Stimulated activated naive CD8-positive, alpha-beta T cell treated with anti-CD3 and anti-CD28 coated beads, Interleukin-15, amount 100 ng/mL, for 72 hours (primary cell): ENCODE results near the gene MECR.
"Not testable (repeated sequence)": the region's sequence is repeated elsewhere in the genome, so short reads cannot be mapped to it uniquely, and the experiment has no call there.

Source experiments
- ATAC-seq: fragments of 150-1000 bp; cut with Tn5 transposase; 2 replicates; pipeline ENCODE4 v1.10.0; 2021; ENCODE audit warnings: mild to moderate bottlenecking, moderate library complexity
- DNase-seq, 2 donors: peaks; one replicate each; pipeline ENCODE4 v3.0.0; 2021 to 2022
- H3K27ac Mint-ChIP-seq, 2 donors: one replicate each; pipeline ENCODE4 v1.8.0; 2022; ENCODE audit warnings: mild to moderate bottlenecking in 2 of 2, mixed read lengths in 2 of 2, moderate library complexity in 2 of 2
- H3K27me3 Mint-ChIP-seq: one replicate; pipeline ENCODE4 v1.8.0; 2022; ENCODE audit warnings: mixed read lengths
- H3K4me1 Mint-ChIP-seq: one replicate; pipeline ENCODE4 v1.8.0; 2022; ENCODE audit warnings: mild to moderate bottlenecking, mixed read lengths
- H3K4me3 Mint-ChIP-seq, 2 donors: one replicate each; pipeline ENCODE4 v1.8.0; 2022; ENCODE audit warnings: mild to moderate bottlenecking in 2 of 2, mixed read lengths in 2 of 2, moderate library complexity in 1 of 2
- H3K9me3 Mint-ChIP-seq, 2 donors: one replicate each; pipeline ENCODE4 v1.8.0; 2022; ENCODE audit warnings: mixed read lengths in 2 of 2

Gene MECR

DNA sequence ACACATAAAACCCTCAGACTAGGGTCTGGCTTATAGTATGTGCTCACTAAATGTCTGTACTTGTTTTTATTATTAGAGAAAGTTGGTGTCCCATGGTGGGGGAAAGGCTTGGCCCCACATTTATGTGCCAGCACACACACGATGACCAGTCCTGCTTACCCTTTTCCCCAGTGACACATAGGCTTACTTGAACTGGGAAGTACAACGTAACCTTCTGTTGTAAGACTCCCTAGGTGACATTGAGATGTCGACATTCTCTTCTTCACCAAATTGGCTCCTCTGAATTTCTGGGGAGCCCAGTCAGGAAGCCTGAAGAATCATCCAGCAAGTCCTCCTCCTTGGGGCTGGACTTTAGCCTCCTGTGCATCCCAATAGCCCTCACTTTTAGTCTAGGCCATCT is 1.7 kb upstream of the MECR start:
- peaks cover 38% of the 10 kb centered on the region for H3K4me1 Mint-ChIP-seq

DNA sequence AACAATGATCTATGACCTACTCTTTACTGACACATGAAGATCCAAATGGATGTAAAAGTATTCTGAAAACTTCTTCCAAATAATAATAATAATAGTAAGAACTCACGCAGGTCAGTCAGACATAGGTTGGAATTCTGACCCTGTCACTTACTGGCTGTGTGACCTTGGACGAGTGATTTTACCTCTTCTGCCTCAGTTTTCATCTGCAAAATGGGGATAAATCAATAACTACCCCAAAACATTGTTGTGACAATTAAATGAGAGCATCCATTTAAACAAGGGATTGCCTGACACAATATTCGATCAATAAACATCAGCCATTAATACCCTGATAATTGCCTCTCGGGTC is 556 bp downstream of the MECR start:
- Mint-ChIP-seq H3K4me1 (peaks cover 33% of the 10 kb centered on the region), H3K27ac (peak overlapping the region; percentile 93 to 98), H3K4me3 (peak overlapping the region; percentile 90 to 95), H3K9me3 (no peaks in the 10 kb centered on the region), H3K27me3 (peaks cover 12% of the 10 kb centered on the region)
- DNase-seq (no peak), ATAC-seq (no peak)

More for the DNA sequence above, 1.7 kb upstream of the MECR start:
- H3K4me3 Mint-ChIP-seq, result no peak overlapping the region
- H3K27ac Mint-ChIP-seq, result no peak overlapping the region
- H3K27me3 Mint-ChIP-seq, result peaks cover 23% of the 10 kb centered on the region
- DNase-seq (no peak), ATAC-seq (no peak)
- no peaks in the 10 kb centered on the region for H3K9me3 Mint-ChIP-seq

DNA sequence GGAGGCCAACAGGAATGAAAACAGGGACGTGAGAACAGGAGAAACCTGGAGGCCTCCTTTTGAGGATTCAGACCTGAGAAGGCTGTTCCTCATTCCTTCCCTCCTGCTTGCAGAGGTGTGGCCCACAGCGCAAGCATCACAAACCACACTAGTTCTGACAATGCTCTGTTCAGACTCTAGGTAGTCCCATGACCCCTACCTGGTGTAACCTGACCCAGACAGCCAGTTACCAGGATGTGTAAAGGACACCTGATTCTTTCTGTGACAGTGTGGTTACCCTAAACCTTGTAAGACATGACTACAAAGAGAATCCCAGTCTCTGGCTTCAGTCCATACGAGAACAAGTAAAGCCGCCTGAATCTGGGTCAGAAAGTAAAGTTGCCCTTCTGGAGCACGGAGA is 3.2 kb downstream of the MECR start:
- Mint-ChIP-seq H3K9me3 (no peaks in the 10 kb centered on the region), H3K27me3 (no peaks in the 10 kb centered on the region), H3K27ac (peak overlapping the region in 1 of 2 donors; percentile 54), H3K4me1 (peaks cover 33% of the 10 kb centered on the region), H3K4me3 (no peak overlapping the region)
- no peak for ATAC-seq
- DNase-seq, result no peak

- Mint-ChIP-seq H3K27me3 (no peaks in the 10 kb centered on the region), H3K4me1 (peaks cover 22% of the 10 kb centered on the region), H3K27ac (no peak overlapping the region), H3K4me3 (no peak overlapping the region), H3K9me3 (no peaks in the 10 kb centered on the region)
- no peak for DNase-seq
- ATAC-seq, result no peak
Observed at GRCh38 chr1:29225361-29225760, 5.4 kb downstream of the MECR start.

DNA sequence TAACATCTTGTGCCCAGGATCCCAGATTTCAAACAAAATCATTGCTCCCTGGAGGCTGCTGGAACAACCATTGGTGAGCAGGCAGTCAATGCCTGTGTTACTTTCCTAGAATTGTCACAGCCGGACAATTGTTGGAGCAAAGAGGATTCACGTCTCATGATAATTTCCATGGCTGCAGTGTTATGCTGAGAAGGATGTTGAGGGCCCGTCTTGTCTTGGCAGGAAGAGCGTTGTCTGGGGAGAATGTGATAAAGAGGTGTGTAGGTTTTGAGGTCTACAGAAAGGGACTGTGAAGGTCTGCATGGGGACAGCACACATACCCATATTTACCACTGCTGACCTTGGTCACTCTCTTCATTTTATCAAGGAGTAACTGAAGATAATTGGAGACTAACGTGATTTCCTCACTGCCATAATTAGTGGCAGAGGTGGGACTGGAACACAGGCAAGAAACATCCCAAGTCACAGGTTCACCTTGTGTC is 6.3 kb downstream of the MECR start:
- no peaks in the 10 kb centered on the region for H3K27me3 Mint-ChIP-seq
- H3K27ac Mint-ChIP-seq, result no peak overlapping the region
- no peak overlapping the region for H3K4me3 Mint-ChIP-seq
- ATAC-seq (no peak), DNase-seq (no peak)
- H3K4me1 Mint-ChIP-seq, result peaks cover 15% of the 10 kb centered on the region
- H3K9me3 Mint-ChIP-seq, result no peaks in the 10 kb centered on the region

DNA sequence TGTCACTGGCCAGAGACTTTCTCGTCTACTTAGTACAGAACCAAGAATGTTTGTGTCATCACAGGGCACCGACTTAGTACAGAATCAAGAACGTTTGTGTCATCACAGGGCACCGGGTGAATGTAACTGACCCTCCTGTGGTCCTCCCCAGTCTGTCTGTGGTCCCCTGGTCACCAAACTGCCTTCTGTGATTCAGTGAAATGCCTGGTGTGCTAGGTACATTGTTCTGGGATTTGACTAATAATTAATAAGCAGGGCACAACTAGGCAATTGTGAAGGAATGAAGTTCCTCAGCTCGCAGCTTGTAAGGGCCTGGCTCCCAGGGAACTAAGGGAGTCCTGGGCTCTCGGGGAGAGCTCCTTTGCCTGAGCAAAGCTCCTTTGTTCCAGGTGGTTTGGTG is 7.2 kb downstream of the MECR start:
- no peak overlapping the region for H3K4me3 Mint-ChIP-seq
- H3K27ac Mint-ChIP-seq, result no peak overlapping the region
- DNase-seq, result no peak
- no peaks in the 10 kb centered on the region for H3K27me3 Mint-ChIP-seq
- H3K9me3 Mint-ChIP-seq, result no peaks in the 10 kb centered on the region
- H3K4me1 Mint-ChIP-seq, result peaks cover 12% of the 10 kb centered on the region
- no peak for ATAC-seq

GRCh38 chr1:29222686-29223085 is 8.0 kb downstream of the MECR start:
- peak overlapping the region in 1 of 2 donors; percentile 75 for H3K27ac Mint-ChIP-seq
- H3K4me1 Mint-ChIP-seq, result peaks cover 20% of the 10 kb centered on the region
- DNase-seq (no peak), ATAC-seq (no peak)
- no peaks in the 10 kb centered on the region for H3K9me3 Mint-ChIP-seq
- no peaks in the 10 kb centered on the region for H3K27me3 Mint-ChIP-seq
- H3K4me3 Mint-ChIP-seq, result no peak overlapping the region

GRCh38 chr1:29222260-29222659 is 8.5 kb downstream of the MECR start:
- not testable (repeated sequence) for H3K27me3 Mint-ChIP-seq, DNase-seq, H3K4me3 Mint-ChIP-seq, ATAC-seq, H3K9me3 Mint-ChIP-seq
- peaks cover 22% of the 10 kb centered on the region for H3K4me1 Mint-ChIP-seq
- H3K27ac Mint-ChIP-seq, result peak overlapping the region in 1 of 2 donors; percentile 75

GRCh38 chr1:29221296-29221695 is 9.4 kb downstream of the MECR start:
- ATAC-seq, result no peak
- Mint-ChIP-seq H3K4me3 (no peak overlapping the region), H3K9me3 (no peaks in the 10 kb centered on the region), H3K4me1 (peaks cover 22% of the 10 kb centered on the region), H3K27me3 (no peaks in the 10 kb centered on the region), H3K27ac (peak overlapping the region in 1 of 2 donors; percentile 47)
- no peak for DNase-seq

- H3K27me3 Mint-ChIP-seq, result no peaks in the 10 kb centered on the region
- peak overlapping the region; percentile 6 to 97 for H3K27ac Mint-ChIP-seq
- no peaks in the 10 kb centered on the region for H3K9me3 Mint-ChIP-seq
- DNase-seq (no peak), ATAC-seq (peak; percentile 64)
- peaks cover 17% of the 10 kb centered on the region for H3K4me1 Mint-ChIP-seq
- H3K4me3 Mint-ChIP-seq, result no peak overlapping the region
Observed at GRCh38 chr1:29218223-29218622, 12.5 kb downstream of the MECR start.

DNA sequence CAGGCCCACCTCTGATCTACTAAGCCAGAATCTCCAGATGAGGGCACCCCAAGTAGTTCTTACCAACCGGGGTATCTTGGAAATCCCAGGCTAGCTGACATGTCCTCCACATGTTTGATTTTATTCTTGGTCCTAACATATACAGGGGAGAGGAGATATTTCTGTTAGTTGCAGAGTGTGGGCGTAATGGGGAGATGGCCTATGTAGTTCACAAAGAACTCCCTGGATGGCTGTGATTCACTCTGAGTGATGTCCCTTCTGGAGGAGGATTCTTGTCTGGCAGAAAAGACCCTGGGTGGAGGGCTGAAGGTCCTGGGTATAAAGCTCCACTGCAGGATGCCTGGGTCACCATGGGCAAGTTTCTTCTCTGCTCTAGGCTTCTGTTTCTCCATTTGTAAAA is 13.1 kb downstream of the MECR start:
- H3K9me3 Mint-ChIP-seq, result no peaks in the 10 kb centered on the region
- H3K27me3 Mint-ChIP-seq, result no peaks in the 10 kb centered on the region
- ATAC-seq, result no peak
- DNase-seq, result no peak
- H3K4me3 Mint-ChIP-seq, result no peak overlapping the region
- peak overlapping the region in 1 of 2 donors; percentile 97 for H3K27ac Mint-ChIP-seq
- H3K4me1 Mint-ChIP-seq, result peaks cover 17% of the 10 kb centered on the region

GRCh38 chr1:29213055-29213454 is 17.7 kb downstream of the MECR start:
- H3K4me1 Mint-ChIP-seq, result peaks cover 6% of the 10 kb centered on the region
- H3K27me3 Mint-ChIP-seq, result no peaks in the 10 kb centered on the region
- no peak overlapping the region for H3K4me3 Mint-ChIP-seq
- no peak for DNase-seq
- no peak for ATAC-seq
- peak overlapping the region in 1 of 2 donors; percentile 1 for H3K27ac Mint-ChIP-seq
- no peaks in the 10 kb centered on the region for H3K9me3 Mint-ChIP-seq

DNA sequence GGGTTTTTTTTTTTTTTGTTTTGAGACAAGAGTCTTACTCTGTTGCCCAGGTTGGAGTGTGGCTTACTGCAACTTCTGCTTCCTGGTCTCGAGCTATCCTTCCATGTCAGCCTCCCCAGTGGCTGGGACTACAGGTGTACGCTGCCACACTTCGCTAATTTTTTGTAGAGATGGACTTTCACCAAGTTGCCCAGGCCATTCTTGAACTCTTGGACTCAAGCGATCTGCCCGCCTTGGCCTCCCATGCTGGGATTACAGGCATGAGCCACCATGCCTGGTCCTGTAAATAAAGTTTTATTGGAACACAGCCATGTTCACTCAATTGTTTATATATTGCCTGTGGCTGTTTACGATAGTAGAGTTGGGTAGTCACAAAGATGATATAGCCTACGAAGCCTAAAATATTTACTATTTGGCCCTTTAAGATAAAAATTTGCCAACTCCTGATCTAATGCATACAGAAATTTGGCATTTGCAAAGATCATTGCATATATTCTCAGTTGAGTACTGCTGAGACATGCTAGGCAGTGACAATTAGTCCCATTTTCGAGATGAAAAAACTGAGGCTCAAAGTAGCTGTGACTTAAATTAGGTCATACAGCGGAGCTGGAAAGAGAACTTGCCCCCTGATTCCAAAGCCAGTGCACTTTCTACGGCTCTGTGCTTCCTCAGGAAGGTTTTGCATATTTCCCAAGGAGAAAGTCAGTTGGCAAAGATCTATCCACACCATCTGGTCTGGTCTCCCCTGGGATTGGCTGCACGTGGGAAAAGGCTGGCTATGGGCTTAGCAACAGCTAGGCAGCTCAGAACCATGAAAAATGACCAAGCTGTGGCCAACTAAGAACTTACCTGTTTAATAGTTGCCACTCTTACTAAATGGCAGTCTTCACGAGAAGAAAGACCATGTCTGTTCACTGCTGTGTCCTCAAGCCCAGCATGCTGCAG is 19.4 kb downstream of the MECR start:
- H3K27me3 Mint-ChIP-seq, result no peaks in the 10 kb centered on the region
- H3K4me1 Mint-ChIP-seq, result no peaks in the 10 kb centered on the region
- ATAC-seq (no peak), DNase-seq (no peak)
- H3K27ac Mint-ChIP-seq, result no peak overlapping the region
- H3K9me3 Mint-ChIP-seq, result no peaks in the 10 kb centered on the region
- no peak overlapping the region for H3K4me3 Mint-ChIP-seq

DNA sequence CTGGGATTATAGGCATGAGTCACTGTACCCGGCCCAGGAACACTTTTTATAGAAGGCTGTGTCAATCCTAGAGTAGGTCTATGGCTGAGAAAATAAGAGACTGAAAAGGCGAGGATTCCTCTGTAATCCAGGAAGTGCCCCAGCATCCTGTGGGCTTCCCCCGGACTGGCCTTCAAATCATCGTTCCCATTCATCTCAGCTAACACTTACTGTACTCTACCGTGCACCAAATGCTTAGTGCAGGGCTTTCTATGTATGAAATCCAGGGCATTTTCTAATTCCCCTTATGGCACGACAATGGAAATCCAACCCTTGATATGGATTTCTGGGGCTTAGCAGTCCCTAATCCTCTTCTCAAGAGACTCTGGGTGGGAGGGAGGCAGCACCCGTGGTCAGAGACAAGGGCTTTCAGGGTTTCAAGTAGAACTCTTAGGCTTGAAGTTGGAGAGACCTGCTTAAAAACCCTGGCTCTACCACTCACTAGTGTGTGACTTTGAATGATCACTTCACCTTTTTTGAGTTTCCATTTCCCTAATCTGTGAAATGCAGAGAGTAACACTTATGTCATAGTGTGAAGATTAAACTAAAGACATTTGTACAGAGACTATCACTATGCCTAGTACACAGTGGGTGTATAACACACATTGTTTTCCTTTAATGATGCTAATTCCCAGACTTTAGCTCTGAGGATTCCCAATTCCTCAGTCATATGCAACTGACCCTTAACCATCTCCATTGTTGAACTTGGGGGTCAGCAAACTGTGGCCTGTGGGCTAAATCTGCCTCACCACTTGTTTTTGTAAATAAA is 20.3 kb downstream of the MECR start:
- ATAC-seq (no peak), DNase-seq (no peak)
- H3K27ac Mint-ChIP-seq, result no peak overlapping the region
- H3K4me3 Mint-ChIP-seq, result no peak overlapping the region
- no peaks in the 10 kb centered on the region for H3K27me3 Mint-ChIP-seq
- H3K9me3 Mint-ChIP-seq, result no peaks in the 10 kb centered on the region
- no peaks in the 10 kb centered on the region for H3K4me1 Mint-ChIP-seq

DNA sequence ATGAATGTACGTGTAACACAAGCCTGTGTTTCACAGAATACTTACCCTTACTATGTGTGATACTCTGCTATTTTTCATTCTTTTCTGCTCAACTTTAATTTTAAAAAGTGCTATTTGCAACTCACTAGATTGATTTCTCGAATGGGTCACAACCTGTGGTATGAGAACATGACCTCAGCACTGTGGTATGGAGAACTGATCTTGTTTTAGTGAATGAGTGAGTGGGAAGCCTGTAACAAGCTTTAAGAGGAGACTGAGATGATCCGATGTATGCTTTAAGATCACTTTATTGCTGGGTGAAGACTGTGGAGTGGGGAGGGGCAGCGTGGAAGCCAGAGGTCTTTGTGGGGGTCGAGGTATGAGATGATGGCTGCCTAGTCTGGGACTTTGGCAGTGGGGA is 21.6 kb downstream of the MECR start:
- H3K27me3 Mint-ChIP-seq, result no peaks in the 10 kb centered on the region
- H3K9me3 Mint-ChIP-seq, result no peaks in the 10 kb centered on the region
- peak overlapping the region; percentile 1 to 15 for H3K27ac Mint-ChIP-seq
- no peaks in the 10 kb centered on the region for H3K4me1 Mint-ChIP-seq
- DNase-seq, result no peak
- no peak overlapping the region for H3K4me3 Mint-ChIP-seq
- no peak for ATAC-seq

DNA sequence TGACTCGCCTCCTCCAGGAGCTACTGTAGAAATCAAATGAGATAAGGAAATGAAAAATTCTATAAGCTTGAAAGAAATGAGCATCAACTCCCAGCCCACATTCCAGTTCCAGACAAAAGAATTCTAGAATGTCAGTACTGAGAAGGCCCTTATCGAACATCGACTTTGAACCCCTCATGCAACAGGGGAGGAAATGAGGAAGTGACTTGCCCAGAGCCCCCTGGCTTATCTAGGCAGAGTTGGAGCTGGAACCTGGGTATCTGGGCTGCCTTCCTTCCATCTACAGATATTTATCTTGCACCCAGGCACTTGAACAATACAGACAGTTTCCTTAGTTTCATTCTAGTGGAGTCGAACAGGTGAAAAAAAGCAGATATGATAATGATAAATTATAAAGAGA is 22.3 kb downstream of the MECR start:
- H3K27me3 Mint-ChIP-seq, result no peaks in the 10 kb centered on the region
- peak overlapping the region; percentile 15 to 58 for H3K27ac Mint-ChIP-seq
- DNase-seq, result no peak
- H3K4me1 Mint-ChIP-seq, result no peaks in the 10 kb centered on the region
- H3K9me3 Mint-ChIP-seq, result no peaks in the 10 kb centered on the region
- H3K4me3 Mint-ChIP-seq, result no peak overlapping the region
- no peak for ATAC-seq
